C4-2B (cell line): ENCODE data around the gene C1orf50.

ENCODE experiments used
- CTCF ChIP-seq: fragments of 450-650 bp; conservative IDR thresholded peaks from 2 replicates; pipeline ENCODE4 v1.5.1; 2017; ENCODE audit warnings: mild to moderate bottlenecking
- ZFX ChIP-seq: fragments of 450-650 bp; IDR thresholded peaks from 2 replicates; pipeline ENCODE4 v1.6.1; 2017

- no peak for TF ChIP-seq ZFX
- TF ChIP-seq CTCF: no peak
Measured at GRCh38 chr1:42817440-42817767, 50.4 kb downstream of the C1orf50 start.
